Measurements from ENCODE around the gene LRIG2. TPM values are rescaled to one million over a fixed set of nuclear protein-coding genes. Genes with fewer than 3 reads are reported as not detected.

LRIG2 gene
- total and polyA plus RNA-seq, 2 of the 13 experiments (the other 11 are each of a cell fraction or from before 2014, with no cell fraction given), result 8.1 to 12.2 TPM

- no peak for TF ChIP-seq ZNF326 (CRISPR knock-in tag; IDR thresholded peaks at IDR 0.05; ENCODE audit: borderline replicate concordance)
- TF ChIP-seq STAT6 (CRISPR knock-in tag; IDR thresholded peaks at IDR 0.05; ENCODE audit: borderline replicate concordance), result 0 out of 2 replicates have a peak, but pooled peaks have one; percentile 38
- no peak for TF ChIP-seq ZNF777 (CRISPR knock-in tag; IDR thresholded peaks at IDR 0.05)
- TF ChIP-seq NFIC (IDR thresholded peaks at IDR 0.05; ENCODE audit: low read length), result 0 out of 2 replicates have a peak, but pooled peaks have one; percentile 21
- TF ChIP-seq ZNF710 (CRISPR knock-in tag; IDR thresholded peaks at IDR 0.05; ENCODE audit: borderline replicate concordance), result 0 out of 2 replicates have a peak, but pooled peaks have one; percentile 20
- 0 out of 2 replicates have a peak, but pooled peaks have one; percentile 7 for TF ChIP-seq ZNF512B (CRISPR knock-in tag; IDR thresholded peaks at IDR 0.05; ENCODE audit: borderline replicate concordance)
- TF ChIP-seq FOXA3 (CRISPR knock-in tag; IDR thresholded peaks at IDR 0.05), result peak; percentile 22; the same call in 1 of the 2 replicates
- TF ChIP-seq ZNF276 (CRISPR knock-in tag; IDR thresholded peaks at IDR 0.05; ENCODE audit: low read depth), result no peak
- TF ChIP-seq ZNF816 (CRISPR knock-in tag; IDR thresholded peaks at IDR 0.05; ENCODE audit: borderline replicate concordance), result no peak
- peak; percentile 62; the same call in 1 of the 2 replicates for TF ChIP-seq ZNF644 (CRISPR knock-in tag; IDR thresholded peaks at IDR 0.05; ENCODE audit: low read depth)
- TF ChIP-seq CEBPB (IDR thresholded peaks at IDR 0.05; ENCODE audit: borderline replicate concordance, low read depth, low read length), result peak; percentile 47; the same call in 1 of the 2 replicates
- 0 out of 2 replicates have a peak, but pooled peaks have one; percentile 23 for TF ChIP-seq MAFF (IDR thresholded peaks at IDR 0.05; ENCODE audit: low read depth, low read length)
- TF ChIP-seq CEBPG (CRISPR knock-in tag; IDR thresholded peaks at IDR 0.05), result peak; percentile 40; the same call in 1 of the 2 replicates
- TF ChIP-seq ZNF20 (CRISPR knock-in tag; IDR thresholded peaks at IDR 0.05), result no peak
- 0 out of 2 replicates have a peak, but pooled peaks have one; percentile 17 for TF ChIP-seq ZNF563 (CRISPR knock-in tag; IDR thresholded peaks at IDR 0.05)
- TF ChIP-seq THRA (CRISPR knock-in tag; IDR thresholded peaks at IDR 0.05; ENCODE audit: borderline replicate concordance), result peak; percentile 88; the same call in 1 of the 2 replicates
- peak; percentile 60; a peak in 2 of 4 replicates for TF ChIP-seq MAFK (conservative IDR thresholded peaks at IDR 0.05 in 1 of 2, IDR thresholded peaks at IDR 0.05 in 1 of 2; ENCODE audit: low read length in 2 of 2)
These were observed 749 bp upstream of the LRIG2 start (continued) for GRCh38 chr1:113072141-113072756.

All from HepG2 (cell line).